ENCODE measurements around the gene TTLL10. TPM values are rescaled to one million over a fixed set of nuclear protein-coding genes. Genes with fewer than 3 reads are reported as not detected.

The TTLL10 gene
- total and polyA plus RNA-seq, 2 of the 8 experiments (the other 6 are each of a cell fraction or from before 2014, with no cell fraction given) = 1.1 to 1.7 TPM

GRCh38 chr1:1231400-1232207 is 57.9 kb downstream of the TTLL10 start, which contains the start of gene SDF4 (continued):
- no peak for TF ChIP-seq JUN (IDR thresholded peaks at IDR 0.05; ENCODE audit: low read depth, low read length)
- 0 out of 2 replicates have a peak, but pooled peaks have one; percentile 41 for TF ChIP-seq KDM5A (IDR thresholded peaks at IDR 0.05; ENCODE audit: low read length)
- no peak for TF ChIP-seq KDM1A (IDR thresholded peaks at IDR 0.05; ENCODE audit: borderline replicate concordance, low read length)
- peak; percentile 71 for TF ChIP-seq PHF8 (conservative IDR thresholded peaks at IDR 0.05; ENCODE audit: low read depth, low read length)
- TF ChIP-seq FOSL1 (IDR thresholded peaks at IDR 0.05; ENCODE audit: insufficient read depth, low read depth, low read length) = 0 out of 2 replicates have a peak, but pooled peaks have one; percentile 39

All from H1 (cell line).